ENCODE measurements around the gene TUBB. TPM values are rescaled to one million over a fixed set of nuclear protein-coding genes. Genes with fewer than 3 reads are reported as not detected.

TUBB gene
- total RNA-seq, 2 experiments from 2014 or later = 1,244 to 1,346 TPM

- ChIA-PET POLR2A (interaction anchor here (1.1 kb wide), 1 partner anchor 13 kb away, joined by 5 read pairs; no protein-coding TSS in a partner anchor), CTCF (ENCODE audit: unreplicated experiment) (no interaction called here)
- no peaks in the 10 kb centered on the region for H3K9me2 ChIP-seq (ENCODE audit: insufficient read depth, low read length)
- DNase-seq (ENCODE audit: low spot score) = no peak
- no peak overlapping the region for H2AFZ ChIP-seq (ENCODE audit: low read length)
- H3K36me3 ChIP-seq (ENCODE audit: insufficient read depth, low read length) = no peaks in the 10 kb centered on the region
- intact Hi-C loops (cut with micrococcal nuclease; ENCODE audit: unreplicated experiment) = no loop called here
- peaks cover 8% of the 10 kb centered on the region for H3K4me1 ChIP-seq (ENCODE audit: insufficient read depth, low read length, poor library complexity, severe bottlenecking)
- no TSS peak for BruUV-seq (replicated peaks)
- no peaks in the 10 kb centered on the region for H3K79me2 ChIP-seq (ENCODE audit: insufficient read depth, low read depth, low read length)
- no peaks in the 10 kb centered on the region for H3K9me3 ChIP-seq (ENCODE audit: low read length)
- no peak overlapping the region for H3K4me3 ChIP-seq (ENCODE audit: low read depth, low read length, poor library complexity, severe bottlenecking)
- no peaks in the 10 kb centered on the region for H4K20me1 ChIP-seq (ENCODE audit: insufficient read depth, low read length)
- no peak for TF ChIP-seq EZH2phosphoT487 (IDR thresholded peaks at IDR 0.05; ENCODE audit: borderline replicate concordance, low read depth, low read length)
- TF ChIP-seq, protein P1, sequence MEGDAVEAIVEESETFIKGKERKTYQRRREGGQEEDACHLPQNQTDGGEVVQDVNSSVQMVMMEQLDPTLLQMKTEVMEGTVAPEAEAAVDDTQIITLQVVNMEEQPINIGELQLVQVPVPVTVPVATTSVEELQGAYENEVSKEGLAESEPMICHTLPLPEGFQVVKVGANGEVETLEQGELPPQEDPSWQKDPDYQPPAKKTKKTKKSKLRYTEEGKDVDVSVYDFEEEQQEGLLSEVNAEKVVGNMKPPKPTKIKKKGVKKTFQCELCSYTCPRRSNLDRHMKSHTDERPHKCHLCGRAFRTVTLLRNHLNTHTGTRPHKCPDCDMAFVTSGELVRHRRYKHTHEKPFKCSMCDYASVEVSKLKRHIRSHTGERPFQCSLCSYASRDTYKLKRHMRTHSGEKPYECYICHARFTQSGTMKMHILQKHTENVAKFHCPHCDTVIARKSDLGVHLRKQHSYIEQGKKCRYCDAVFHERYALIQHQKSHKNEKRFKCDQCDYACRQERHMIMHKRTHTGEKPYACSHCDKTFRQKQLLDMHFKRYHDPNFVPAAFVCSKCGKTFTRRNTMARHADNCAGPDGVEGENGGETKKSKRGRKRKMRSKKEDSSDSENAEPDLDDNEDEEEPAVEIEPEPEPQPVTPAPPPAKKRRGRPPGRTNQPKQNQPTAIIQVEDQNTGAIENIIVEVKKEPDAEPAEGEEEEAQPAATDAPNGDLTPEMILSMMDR (conservative IDR thresholded peaks at IDR 0.05; ENCODE audit: low read length) = no peak
- H3K4me2 ChIP-seq (ENCODE audit: low read length) = no peak overlapping the region
- H3K27ac ChIP-seq (ENCODE audit: low read depth, low read length, poor library complexity, severe bottlenecking) = no peak overlapping the region
These were observed 49.8 kb downstream of the TUBB start for GRCh38 chr6:30769853-30770524.

DNA sequence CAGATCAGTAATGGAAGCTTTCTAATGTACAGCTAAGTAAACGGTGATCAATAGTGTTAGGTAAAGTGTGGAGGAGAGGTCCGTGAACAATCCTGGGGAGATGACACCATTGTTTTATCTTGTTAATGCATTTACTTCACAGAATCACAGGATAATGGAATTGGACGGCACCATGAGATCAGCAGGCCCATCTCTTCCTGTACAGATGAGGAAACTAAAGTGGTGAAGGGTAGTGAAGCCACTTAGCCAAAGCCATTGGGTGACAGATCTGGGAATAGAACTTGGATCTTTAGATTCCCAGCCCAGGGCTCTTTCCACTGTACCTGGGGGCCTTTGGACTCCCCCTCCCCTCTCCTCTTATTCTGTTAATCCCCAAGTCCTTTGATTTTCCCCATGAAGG lies 50.4 kb downstream of the TUBB start:
- ChIA-PET CTCF (ENCODE audit: unreplicated experiment) (no interaction called here), POLR2A (no interaction called here)
- Histone ChIP-seq H3K36me3 (ENCODE audit: insufficient read depth, low read length) (no peaks in the 10 kb centered on the region), H3K79me2 (ENCODE audit: insufficient read depth, low read depth, low read length) (no peaks in the 10 kb centered on the region), H3K4me3 (ENCODE audit: low read depth, low read length, poor library complexity, severe bottlenecking) (no peak overlapping the region), H2AFZ (ENCODE audit: low read length) (no peak overlapping the region), H3K4me1 (ENCODE audit: insufficient read depth, low read length, poor library complexity, severe bottlenecking) (peaks cover 8% of the 10 kb centered on the region), H3K9me3 (ENCODE audit: low read length) (no peaks in the 10 kb centered on the region), H4K20me1 (ENCODE audit: insufficient read depth, low read length) (no peaks in the 10 kb centered on the region), H3K4me2 (ENCODE audit: low read length) (no peak overlapping the region), H3K9me2 (ENCODE audit: insufficient read depth, low read length) (no peaks in the 10 kb centered on the region), H3K27ac (ENCODE audit: low read depth, low read length, poor library complexity, severe bottlenecking) (no peak overlapping the region)
- TF ChIP-seq, protein P1 (conservative IDR thresholded peaks at IDR 0.05; ENCODE audit: low read length) = no peak
- no peak for TF ChIP-seq EZH2phosphoT487 (IDR thresholded peaks at IDR 0.05; ENCODE audit: borderline replicate concordance, low read depth, low read length)
- DNase-seq (ENCODE audit: low spot score) = no peak
- BruUV-seq (replicated peaks) = no TSS peak
- intact Hi-C loops (cut with micrococcal nuclease; ENCODE audit: unreplicated experiment) = no loop called here

DNA sequence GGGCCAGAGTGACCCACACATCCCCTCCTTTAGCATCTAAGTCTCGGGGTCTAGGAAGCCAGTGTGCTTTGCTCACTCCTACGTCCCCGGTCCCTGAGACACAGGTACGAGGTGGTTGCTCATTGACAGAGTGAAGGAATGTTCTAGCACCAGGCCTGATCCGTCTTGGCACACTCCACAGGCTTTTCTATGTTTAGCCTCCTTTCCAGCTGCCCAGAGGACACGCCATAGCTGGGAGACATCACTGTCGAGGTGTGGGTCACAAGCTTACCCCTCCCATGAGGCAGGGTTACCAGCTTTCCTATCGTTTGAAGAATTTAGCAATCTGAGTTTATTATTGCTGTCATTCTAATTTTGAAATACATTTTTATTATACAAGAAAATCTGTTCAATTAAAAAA lies 54.5 kb downstream of the TUBB start:
- Histone ChIP-seq H3K36me3 (ENCODE audit: insufficient read depth, low read length) (no peaks in the 10 kb centered on the region), H3K79me2 (ENCODE audit: insufficient read depth, low read depth, low read length) (no peaks in the 10 kb centered on the region), H3K27ac (ENCODE audit: low read depth, low read length, poor library complexity, severe bottlenecking) (no peak overlapping the region), H2AFZ (ENCODE audit: low read length) (no peak overlapping the region), H3K4me2 (ENCODE audit: low read length) (no peak overlapping the region), H3K4me1 (ENCODE audit: insufficient read depth, low read length, poor library complexity, severe bottlenecking) (no peaks in the 10 kb centered on the region), H3K9me2 (ENCODE audit: insufficient read depth, low read length) (no peaks in the 10 kb centered on the region), H4K20me1 (ENCODE audit: insufficient read depth, low read length) (no peaks in the 10 kb centered on the region), H3K4me3 (ENCODE audit: low read depth, low read length, poor library complexity, severe bottlenecking) (no peak overlapping the region), H3K9me3 (ENCODE audit: low read length) (no peaks in the 10 kb centered on the region)
- ChIA-PET POLR2A (interaction anchor here (0.6 kb wide), 2 partner anchors 145 to 670 kb away, joined by 3 read pairs; no protein-coding TSS in a partner anchor), CTCF (ENCODE audit: unreplicated experiment) (no interaction called here)
- intact Hi-C loops (cut with micrococcal nuclease; ENCODE audit: unreplicated experiment) = no loop called here
- TF ChIP-seq, protein P1 (conservative IDR thresholded peaks at IDR 0.05; ENCODE audit: low read length) = no peak
- no peak for TF ChIP-seq EZH2phosphoT487 (IDR thresholded peaks at IDR 0.05; ENCODE audit: borderline replicate concordance, low read depth, low read length)
- no TSS peak for BruUV-seq (replicated peaks)
- no peak for DNase-seq (ENCODE audit: low spot score)

Data from OCI-LY7 (cell line).